Stimulated activated CD8-positive, alpha-beta memory T cell treated with anti-CD3 and anti-CD28 coated beads, Interleukin-2, amount 100 ng/mL, for 48 hours (primary cell): ENCODE measurements around the gene COX6A1.
A peak's percentile ranks its signal among the peaks of the same experiment; 100 is the strongest.
"Not testable (repeated sequence)": the region's sequence is repeated elsewhere in the genome, so short reads cannot be mapped to it uniquely, and the experiment has no call there.

Experiments
- DNase-seq, 2 donors: peaks; one replicate each; pipeline ENCODE4 v3.0.0-alpha.2; 2020; ENCODE audit warnings: low read depth in 2 of 2

COX6A1 gene

GRCh38 chr12:120467439-120467838 lies 29.5 kb downstream of the COX6A1 start:
- DNase-seq: no peak

GRCh38 chr12:120468325-120468820 lies 30.5 kb downstream of the COX6A1 start:
- no peak for DNase-seq

- DNase-seq: peak in 1 of 2 donors; percentile 40
Observed at GRCh38 chr12:120468821-120469449, 31.0 kb downstream of the COX6A1 start.

- DNase-seq: peak; percentile 95 to 96
Observed at GRCh38 chr12:120469450-120470149, 31.7 kb downstream of the COX6A1 start, which contains the start of gene SRSF9. Gene SRSF9 (minus strand): TSS chr12:120469748. CDS start chr12:120469609, 139 bp downstream.

- peak in 1 of 2 donors; percentile 6 for DNase-seq
Observed at GRCh38 chr12:120470150-120470784, 32.4 kb downstream of the COX6A1 start.

GRCh38 chr12:120472521-120472920 lies 34.6 kb downstream of the COX6A1 start:
- no peak for DNase-seq

GRCh38 chr12:120473807-120474615 lies 36.1 kb downstream of the COX6A1 start:
- DNase-seq: no peak

- no peak for DNase-seq
Observed at GRCh38 chr12:120474616-120474960, 36.7 kb downstream of the COX6A1 start.

- no peak for DNase-seq
Observed at GRCh38 chr12:120475643-120476042, 37.7 kb downstream of the COX6A1 start.

GRCh38 chr12:120479458-120479857 lies 41.5 kb downstream of the COX6A1 start:
- DNase-seq: no peak

- DNase-seq: no peak
Observed at GRCh38 chr12:120480211-120480610, 42.3 kb downstream of the COX6A1 start.

GRCh38 chr12:120481022-120481767 lies 43.3 kb downstream of the COX6A1 start:
- no peak for DNase-seq

- no peak for DNase-seq
Observed at GRCh38 chr12:120483621-120484020, 45.7 kb downstream of the COX6A1 start.

- no peak for DNase-seq
Observed at GRCh38 chr12:120485961-120486881, 48.3 kb downstream of the COX6A1 start.

- not testable (repeated sequence) for DNase-seq
Observed at GRCh38 chr12:120487552-120487951, 49.6 kb downstream of the COX6A1 start.

GRCh38 chr12:120488057-120488640 lies 50.2 kb downstream of the COX6A1 start:
- no peak for DNase-seq

GRCh38 chr12:120489018-120489417 lies 51.1 kb downstream of the COX6A1 start:
- no peak for DNase-seq

- no peak for DNase-seq
Observed at GRCh38 chr12:120490325-120490724, 52.4 kb downstream of the COX6A1 start.
